Mammary epithelial cell (primary cell): ENCODE results near the gene PLEKHA7.

Source experiments
- CTCF ChIP-seq, 2 donors: IDR thresholded peaks in 1 of 2; conservative IDR thresholded peaks in 1 of 2; 2 replicates each; pipeline ENCODE4 v1.5.1; 2011 to 2012; ENCODE audit warnings: inconsistent platforms in 2 of 2, low read length in 2 of 2, mild to moderate bottlenecking in 2 of 2, control low read depth in 1 of 2, low read depth in 1 of 2; ENCODE audit not compliant: insufficient read depth in 1 of 2; ENCODE audit errors: extremely low read depth in 1 of 2
- EZH2 ChIP-seq: IDR thresholded peaks from 2 replicates; pipeline ENCODE4 v1.6.1; 2012; ENCODE audit warnings: low read length, inconsistent platforms, borderline replicate concordance

GRCh38 chr11:16989554-16989953 lies 24.7 kb downstream of the PLEKHA7 start:
- TF ChIP-seq EZH2 (no peak), CTCF (conservative IDR thresholded peaks at IDR 0.05 in 1 of 2, IDR thresholded peaks at IDR 0.05 in 1 of 2; ENCODE audit: extremely low read depth in 1 of 2, insufficient read depth in 1 of 2, low read depth in 1 of 2, low read length in 2 of 2) (no peak)
